HG03108 (cell line): ENCODE results near the gene LRRN1.

Experiments
- ATAC-seq: cut with Tn5 transposase; IDR thresholded peaks from one replicate; pipeline ENCODE4 v1.9.1; 2021; ENCODE audit warnings: moderate library complexity; ENCODE audit not compliant: unreplicated experiment

Gene LRRN1

DNA sequence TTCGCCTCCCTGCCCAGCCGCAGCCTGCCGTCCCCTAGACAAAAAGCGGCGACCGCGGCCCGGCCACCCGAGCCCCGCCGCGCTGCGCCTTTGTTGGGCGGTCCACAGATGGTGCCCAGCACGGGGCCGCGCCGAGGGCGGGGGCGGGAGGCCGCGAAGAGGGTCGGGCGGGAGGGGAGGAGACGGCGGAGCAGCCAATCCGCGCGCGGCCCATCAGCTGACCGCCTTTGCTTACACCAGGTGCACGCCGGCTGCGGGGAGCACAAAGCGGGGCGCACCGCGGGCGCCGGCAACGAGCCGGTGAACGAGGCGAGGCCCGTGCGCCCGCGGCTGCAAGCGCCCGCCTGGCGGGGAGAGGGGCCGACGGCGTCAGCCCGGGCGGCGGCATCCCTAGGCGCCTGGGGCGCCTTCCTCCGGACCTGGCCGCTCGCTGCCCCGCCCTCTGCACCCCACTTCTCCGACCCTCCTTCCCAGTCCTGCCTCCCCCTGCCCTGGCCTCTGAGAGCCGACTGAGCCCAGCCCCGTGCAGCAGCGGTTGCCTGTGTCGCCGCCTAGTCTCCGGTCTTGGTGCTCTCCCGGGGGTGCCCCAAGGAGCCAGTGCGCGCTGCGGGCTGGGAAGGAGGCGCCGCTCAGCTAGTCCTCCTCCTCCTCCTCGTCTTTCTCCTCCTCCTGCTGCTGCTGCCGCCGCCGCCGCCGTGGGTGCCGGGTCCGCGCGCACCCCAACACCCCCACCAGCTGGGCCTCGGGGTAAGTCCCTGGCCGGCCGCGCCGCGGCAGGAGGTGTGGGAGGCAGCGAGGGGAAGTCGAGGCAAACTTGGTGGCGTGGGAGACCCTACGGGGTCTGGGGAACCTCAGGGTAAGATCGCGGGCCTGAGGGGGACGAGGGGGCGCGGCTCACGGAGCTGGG is at the start of gene LRRN1:
TSS of gene LRRN1 (plus strand) at position 259 of the 907 bp plus-strand sequence. CDS start 45,211 bp downstream, outside the sequence.
- ATAC-seq: no peak

DNA sequence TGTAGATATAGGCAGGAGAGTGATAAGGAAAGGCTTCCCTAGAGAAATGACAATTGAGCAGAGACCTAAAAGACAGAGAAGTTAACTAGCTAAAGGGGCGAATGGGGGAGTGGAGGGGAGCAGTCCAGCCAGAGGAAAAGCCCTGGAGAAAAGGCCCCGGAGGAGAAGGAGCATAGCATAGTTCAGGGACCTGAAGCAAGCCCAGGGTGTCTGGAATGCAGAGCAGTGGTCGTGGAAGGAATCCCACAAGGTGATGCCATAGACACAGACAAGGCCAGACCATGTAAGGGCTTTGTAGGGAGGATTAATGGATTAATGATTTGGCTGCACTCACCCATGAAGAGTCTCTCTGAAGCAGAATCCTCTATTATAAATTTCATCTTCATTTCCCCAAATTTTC is 45.8 kb upstream of the LRRN1 start:
- ATAC-seq: no peak

DNA sequence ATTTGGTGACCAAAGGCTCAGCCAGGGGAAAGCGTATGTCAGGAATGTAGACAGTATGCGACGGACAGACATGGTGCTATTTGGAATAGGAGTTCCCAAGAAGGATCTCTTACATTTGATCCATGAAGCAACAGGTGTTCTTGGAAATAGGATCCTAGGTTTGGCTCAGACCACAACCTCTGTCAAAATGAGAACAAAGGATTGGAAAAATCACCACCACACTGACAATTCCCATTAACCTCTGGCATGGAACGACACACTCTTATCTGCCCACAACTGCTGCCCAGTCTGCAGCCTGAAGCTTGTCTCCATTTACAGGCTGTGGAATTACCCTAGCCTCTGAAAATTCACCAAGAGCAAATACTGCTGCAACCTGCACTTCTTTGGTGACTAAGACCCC is 33.6 kb upstream of the LRRN1 start:
- no peak for ATAC-seq

DNA sequence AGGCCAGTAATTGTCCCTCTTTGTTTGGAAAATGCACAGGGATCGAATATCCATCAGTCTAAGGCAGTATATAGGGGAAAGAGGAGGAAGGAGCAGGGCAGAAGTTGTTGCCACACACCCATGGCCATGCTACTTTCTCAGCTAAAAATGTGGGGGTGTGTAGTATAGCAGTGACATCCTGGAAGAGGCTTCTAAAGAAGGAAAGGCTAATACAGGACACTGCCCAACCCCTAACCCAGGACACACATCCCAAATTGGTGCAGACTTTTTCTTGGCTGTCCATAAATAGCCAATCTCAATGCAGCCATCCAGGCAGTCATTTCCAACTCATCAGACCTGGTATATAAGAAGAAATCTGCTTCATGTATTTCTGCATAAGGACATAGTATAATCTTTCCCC is 33.1 kb upstream of the LRRN1 start:
- ATAC-seq: no peak

DNA sequence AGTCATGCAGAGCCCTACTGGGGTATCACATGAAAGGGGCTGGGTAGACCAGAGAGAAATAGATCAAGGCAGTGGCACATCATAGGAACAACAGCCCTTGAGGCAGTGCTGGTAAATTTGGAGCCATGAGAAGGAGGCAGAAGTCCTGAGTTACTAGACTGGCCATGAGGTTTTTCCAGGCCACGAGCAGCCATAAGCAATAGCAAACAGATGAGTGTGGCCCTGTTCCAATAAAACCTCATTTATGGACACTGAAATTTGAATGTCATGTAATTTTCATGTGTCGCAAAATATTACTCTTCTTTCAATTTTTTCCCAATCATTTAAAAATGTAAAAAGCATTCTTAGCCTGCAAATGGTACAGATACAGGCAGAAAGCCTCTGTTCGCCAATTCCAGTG is 28.1 kb upstream of the LRRN1 start:
- no peak for ATAC-seq

DNA sequence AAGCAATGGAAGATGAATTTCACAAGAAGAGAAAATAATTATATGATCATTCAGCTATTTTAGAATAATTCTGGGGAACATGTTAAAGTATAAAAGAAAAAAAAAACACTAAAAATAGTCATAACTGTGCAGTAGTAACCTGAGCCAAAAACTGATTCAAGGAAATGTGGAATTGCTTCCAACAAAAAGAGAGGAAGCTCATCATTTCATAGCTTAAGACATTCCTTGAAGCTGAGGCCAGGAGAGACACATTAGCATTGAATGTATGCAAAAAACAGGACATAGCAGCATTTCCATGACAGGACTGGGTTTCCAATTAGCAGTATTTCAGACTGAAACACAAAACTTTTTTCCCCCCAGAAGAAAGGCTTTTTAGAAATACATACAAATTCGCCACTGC is 27.7 kb upstream of the LRRN1 start:
- ATAC-seq: no peak

DNA sequence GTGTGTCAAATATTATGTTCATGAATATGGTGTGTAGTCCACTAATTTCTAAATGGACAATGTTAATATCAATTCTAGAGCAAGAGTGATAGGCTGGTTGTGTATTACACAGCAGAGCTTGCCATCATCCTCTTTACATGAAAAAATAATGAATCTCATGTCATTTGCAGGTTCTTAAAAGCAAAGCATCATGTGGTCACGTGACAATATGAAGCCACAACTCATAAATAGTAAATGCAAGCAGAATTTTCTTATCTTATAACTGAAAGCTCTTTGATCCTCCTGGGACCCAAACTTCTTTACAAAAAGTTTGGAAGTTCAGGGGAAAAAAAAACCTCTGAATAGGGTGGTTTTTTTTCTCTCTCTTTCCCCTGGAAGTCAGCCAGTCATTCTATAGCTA is 26.9 kb upstream of the LRRN1 start:
- no peak for ATAC-seq

DNA sequence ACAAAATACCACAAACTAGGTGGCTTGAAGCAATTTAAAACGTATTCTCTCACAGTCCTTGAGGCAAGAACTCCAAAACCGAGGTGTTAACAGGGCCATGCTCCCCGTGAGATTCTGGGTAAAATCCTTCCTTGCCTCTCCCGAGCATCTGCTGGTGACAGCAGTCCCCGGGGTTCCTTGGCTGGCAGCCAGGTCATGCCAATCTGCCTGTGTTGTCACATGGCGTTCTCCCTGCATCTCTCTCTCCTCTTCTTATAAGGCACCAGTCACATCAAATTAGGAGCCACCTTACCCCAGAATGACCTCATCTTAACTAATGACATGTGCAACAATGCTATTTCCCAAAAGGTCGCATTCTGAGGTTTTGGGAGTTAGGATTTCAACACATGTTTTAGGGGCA is 26.3 kb upstream of the LRRN1 start:
- ATAC-seq: no peak

DNA sequence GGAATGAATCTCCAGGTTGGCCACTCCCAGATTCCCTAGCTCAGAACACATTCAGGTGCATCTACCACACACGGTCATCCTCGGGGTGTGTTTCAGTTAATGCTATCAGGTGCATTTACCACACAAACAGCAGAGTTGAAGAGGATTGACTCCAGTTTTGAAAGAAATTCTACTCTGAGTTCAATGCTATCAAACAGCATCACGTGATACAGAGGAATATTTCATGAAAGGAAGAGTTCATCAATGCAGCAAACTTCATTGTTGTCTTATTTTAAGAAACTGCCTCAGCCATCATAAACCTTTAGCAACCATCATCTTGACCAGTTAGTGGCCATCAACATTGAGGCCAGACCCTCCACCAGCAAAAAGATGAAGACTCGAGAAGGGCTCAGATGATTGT is 22.6 kb upstream of the LRRN1 start:
- no peak for ATAC-seq

DNA sequence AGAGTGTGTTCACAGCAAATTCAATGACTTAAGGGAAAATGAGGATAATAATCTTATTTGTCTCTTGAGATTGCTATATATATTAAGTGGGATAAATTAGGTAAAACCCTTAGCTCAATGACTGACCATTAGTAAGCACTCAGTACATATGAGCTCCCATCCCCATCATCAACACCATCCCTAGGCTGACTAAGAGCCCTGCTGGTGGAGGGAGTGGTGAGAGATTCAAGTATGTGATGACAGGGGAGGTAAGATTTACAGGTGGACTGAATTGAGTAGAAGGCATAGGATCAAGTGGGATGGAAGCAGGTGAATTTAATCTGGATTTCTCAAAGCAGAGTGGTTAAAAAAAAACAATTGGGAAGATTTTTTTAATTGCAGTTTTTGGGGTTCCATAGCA is 21.0 kb upstream of the LRRN1 start:
- ATAC-seq: no peak

DNA sequence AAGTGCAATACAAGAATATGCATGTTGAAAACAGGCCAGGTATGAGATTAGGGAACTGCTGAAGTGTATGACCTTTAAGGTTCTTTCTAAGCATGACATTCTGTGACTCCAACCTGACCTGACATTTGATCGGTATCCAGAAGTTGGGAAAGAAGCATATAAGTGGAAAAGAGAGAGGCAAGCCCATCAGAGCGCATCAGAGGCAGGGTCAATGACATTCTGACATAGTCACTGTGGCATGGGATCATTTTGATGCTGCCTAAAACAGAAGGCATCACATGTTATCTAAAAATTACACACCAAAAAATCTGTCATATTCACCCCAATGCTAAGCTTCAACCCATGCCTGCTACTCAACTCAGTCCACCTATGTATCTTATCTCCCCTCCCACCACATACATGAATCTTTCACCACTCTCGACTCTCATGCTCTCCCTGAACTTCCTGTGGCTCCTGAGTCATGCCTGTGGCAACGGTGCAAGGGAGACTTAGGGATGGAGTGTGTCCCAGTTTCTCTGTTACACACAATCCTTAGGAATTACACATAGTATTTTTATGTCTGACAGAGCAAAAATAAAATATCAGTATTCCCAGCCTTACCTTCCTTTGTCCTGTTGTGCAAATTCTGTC is 20.5 kb upstream of the LRRN1 start:
- ATAC-seq: no peak

DNA sequence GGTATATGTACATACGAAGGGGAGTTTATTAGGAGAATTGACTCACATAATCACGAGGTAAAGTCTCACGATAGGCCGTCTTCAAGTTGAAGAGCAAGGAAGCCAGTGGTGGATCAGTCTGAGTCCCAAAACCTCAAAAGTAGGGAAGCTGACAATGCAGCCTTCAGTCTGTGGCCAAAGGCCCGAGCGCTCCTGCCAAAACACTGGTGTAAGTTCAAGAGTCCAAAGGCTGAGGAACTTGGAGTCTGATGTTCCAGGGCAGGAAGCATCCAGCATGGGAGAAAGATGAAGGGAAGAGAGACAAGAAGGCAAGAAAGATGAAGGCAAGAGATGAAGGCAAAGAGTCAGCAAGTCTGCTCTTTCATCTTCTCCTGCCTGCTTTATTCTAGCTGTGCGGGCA is 16.8 kb upstream of the LRRN1 start:
- ATAC-seq: no peak

DNA sequence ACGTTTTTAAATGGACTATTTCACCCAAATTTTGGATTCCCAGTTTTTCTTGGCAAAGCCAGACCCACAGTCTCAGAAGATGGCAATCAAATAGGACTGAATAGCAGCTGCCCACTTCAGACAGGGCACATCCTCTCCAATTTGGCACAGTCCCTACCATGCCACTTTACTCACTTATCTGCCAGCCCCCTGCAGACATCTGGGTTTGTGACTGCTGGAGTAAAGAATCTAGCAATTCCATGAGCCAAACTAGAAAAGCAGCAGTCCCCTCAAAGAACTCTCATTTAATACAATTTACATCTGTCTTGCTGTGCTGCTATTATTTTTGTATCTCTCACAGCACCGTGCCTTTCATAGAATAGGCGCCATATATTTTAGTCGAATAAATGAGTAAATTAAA is 16.0 kb upstream of the LRRN1 start:
- ATAC-seq: no peak

DNA sequence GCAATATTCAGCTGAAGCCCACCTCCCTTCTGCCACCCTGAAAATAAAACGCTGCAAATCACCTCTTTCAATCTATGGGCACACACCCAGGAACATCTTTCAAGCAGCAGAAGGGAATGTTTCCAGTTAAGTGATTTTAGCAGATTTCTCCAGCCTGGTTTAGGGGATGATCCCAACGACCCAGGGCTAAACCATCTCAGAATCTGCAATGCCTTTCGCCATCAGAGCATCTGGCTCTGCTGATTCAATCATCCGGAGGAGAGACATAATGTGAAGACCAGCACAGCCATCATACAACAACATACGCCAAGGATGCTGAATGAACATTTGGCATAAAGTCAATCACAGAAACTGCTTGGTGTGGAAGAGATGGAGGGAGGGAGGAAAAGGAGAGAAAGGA is 15.5 kb upstream of the LRRN1 start:
- no peak for ATAC-seq

DNA sequence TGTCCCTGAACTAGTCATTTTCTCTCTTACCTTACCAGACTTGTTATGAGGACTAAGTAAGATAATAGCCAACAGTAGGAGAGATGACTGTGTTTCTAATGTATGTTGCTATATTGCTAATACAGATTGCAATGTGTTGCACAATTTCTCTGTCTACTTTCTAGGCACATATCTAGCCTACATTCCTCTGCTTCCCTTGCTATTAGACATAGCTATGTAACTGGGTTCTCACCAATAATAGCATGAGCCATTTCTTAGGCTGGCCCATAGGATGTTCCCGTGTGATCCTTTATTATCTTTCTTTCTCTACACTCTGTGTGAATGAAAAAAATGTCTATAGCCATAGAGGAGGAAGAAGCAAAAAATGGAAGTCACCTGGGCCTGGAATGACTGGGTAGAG is 6.8 kb upstream of the LRRN1 start:
- no peak for ATAC-seq

DNA sequence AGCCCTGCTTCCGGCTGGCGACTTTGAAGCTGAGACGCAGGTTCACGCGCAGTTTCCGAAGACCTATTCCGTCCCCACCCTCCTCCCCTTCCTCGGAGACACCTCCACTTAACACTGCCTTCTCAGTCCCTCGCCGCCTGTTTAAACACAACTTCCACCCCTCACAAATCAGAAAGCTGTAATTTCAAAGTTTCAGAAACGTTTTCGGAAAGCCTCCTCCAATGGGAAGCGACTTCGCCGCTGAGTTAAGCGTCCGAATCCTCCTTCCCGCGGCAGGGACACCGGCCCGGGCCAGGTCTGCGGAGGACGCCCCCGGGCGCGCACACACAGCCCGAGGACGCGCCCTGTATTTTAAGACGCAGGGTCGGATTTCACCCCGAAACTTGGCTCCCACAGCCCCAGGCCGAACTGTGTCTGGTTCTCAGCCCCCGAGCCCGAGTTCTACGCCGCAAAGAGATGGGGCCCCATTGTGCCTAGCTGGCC is 559 bp upstream of the LRRN1 start:
- no peak for ATAC-seq

DNA sequence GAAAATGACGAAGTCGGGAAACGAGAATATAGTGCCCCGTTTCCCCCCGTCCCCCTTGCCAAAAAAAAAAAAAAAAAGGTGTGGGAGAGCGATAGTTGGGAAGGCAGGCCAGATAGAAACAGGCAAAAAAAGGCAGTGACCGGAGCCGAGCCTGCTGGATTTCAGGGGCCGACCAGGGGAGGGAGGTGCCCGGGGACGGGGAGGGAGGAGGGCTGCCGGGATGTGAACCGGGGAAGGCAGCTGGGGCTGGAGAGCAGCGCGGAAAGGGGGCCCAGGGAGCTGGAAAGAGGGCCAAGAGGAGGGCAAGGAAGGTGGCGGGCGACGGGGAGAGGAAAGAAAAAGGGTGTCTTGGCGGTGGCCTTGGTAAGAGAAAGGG is 837 bp downstream of the LRRN1 start:
- ATAC-seq: no peak

DNA sequence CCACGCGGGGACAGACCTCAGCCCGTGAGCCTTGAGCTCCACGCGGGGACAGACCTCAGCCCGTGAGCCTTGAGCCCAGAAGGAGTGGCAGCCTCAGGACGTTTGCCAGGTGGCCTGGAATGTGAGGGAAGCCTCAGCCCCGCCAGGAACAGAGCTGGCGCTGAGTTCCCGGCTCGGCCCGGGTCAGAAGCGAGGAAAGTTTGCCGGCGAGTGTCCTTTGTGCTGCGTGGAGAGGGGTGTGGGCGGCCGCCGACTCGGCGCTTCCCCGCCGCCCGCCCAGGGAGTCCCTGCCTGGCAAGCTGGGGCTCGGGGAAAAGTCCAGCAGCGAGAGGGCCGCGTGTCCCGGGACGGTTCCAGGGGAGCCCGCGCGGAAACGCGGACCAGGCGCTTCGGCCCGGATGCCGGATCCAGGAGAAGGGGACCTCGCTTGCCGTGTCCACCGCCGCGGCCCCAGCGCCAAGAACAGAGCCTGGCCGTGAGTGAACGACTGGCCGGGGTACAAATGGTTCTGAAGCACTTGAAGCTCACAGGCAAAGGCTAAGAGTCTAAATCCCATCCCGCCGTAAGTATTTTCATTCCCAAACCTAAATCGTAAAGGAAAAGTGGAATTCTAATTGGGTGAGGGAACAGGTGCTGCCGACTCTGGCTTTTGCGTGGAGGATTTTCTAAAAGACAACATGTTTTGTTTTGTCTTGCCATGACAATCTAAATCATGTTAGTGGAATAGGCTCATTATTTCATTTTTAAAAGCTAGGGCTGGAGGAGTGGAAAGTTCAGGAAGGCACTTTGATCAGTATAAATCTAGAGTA is 1.7 kb downstream of the LRRN1 start:
- no peak for ATAC-seq

DNA sequence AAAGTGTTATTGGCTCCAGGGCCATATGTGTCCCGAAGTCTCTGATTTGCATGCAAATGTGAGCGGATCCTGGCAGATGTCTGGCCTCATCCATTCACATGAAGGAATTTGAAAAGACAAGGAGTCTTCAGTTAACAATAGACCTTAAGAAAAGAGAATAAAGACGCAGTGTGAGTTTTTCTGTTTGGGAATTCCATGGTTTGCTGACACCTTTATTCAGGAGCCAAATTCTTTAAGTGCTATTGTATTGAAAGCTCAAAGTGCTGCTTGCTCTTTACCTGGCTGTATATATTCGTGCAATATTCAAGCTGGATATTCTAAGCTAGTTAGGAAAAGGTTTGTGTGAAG is 2.2 kb downstream of the LRRN1 start:
- no peak for ATAC-seq

DNA sequence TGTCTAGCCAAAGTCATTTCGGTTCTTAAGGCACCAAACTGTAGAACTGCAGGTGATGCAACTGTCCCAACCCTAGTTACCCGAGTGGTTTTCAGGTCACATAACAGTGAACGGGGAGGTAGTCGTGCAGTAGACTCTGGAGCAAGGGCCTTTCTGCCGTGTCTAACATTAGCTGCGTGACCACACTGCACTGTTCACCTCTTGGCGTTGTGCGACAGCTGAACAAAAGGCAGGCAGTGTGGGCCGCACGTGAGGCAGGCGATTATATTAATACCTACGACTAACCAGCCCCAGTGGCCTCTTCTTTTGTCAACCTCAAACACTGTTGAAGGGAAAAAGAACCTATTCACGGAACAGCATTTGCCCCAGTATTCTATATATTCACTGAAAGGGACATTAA is 2.8 kb downstream of the LRRN1 start:
- no peak for ATAC-seq

DNA sequence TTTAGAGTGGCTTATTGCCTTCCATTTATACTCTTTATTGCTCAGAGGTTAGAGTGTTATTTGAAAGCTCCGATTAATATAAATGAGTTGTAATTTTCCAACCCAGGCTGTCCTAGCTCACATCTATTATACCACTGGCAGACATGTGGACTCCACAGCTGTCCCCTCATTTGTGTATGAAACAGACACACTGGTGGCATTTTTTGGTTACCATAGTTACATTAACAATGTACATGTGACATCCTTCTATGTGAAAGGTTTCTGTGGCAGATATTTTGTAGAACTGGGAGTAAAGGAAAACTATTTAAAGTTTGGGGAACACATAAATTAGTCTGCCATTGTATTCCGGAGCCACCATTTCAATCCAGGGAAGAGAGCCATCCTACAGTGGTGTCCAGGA is 5.3 kb downstream of the LRRN1 start:
- ATAC-seq: no peak

DNA sequence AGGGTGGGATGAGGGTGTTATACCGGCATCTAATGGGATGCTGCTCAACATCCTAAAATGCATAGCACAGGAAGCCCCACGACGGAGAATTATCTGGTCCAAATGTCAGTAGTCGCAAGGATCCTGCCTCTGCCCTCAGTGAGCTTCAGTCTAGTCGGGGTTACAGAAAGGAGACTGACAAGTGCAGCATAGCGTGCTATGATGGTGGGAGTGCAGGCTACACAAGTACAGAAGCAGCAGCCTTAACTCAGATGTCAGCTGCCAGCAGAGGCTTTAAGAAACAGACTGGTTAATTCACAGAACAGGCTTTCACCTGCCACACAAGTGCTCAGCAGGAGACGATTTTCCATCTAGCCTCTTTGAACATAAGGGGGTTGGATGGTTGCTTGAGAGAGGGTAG is 6.9 kb downstream of the LRRN1 start:
- no peak for ATAC-seq
